Thoracic aorta (tissue), 2 donors: ENCODE measurements around the gene ZFYVE19. TPM values are rescaled to one million over a fixed set of nuclear protein-coding genes. Genes with fewer than 3 reads are reported as not detected.

ENCODE experiments used
- ATAC-seq: fragments of 150-250 bp; one replicate; pipeline ENCODE4 v1.8.0; 2017; ENCODE audit warnings: low read depth; ENCODE audit not compliant: insufficient number of reproducible peaks, low FRiP score
- DNase-seq: peaks from one replicate; pipeline ENCODE4 v3.0.0-alpha.2; 2020; ENCODE audit warnings: low spot score
- H3K27ac ChIP-seq, 2 donors: fragments of 200-600 bp; sonication (generic); 1 replicate in 1 of 2; 2 replicates in 1 of 2; pipeline ENCODE4 v1.5.1; 2016; ENCODE audit warnings: mild to moderate bottlenecking in 2 of 2, moderate library complexity in 2 of 2
- H3K27me3 ChIP-seq: fragments of 200-600 bp; sonication (generic); replicated peaks from 2 replicates; pipeline ENCODE4 v1.6.0; 2016; ENCODE audit warnings: mild to moderate bottlenecking; ENCODE audit not compliant: insufficient read depth
- H3K36me3 ChIP-seq: fragments of 200-600 bp; sonication (generic); one replicate; pipeline ENCODE4 v1.5.1; 2016
- H3K4me1 ChIP-seq, 2 donors: fragments of 200-600 bp; sonication (generic); 1 replicate in 1 of 2; 2 replicates in 1 of 2; pipeline versions ENCODE4 v1.5.1 to v1.6.0; 2016; ENCODE audit warnings: low read depth in 2 of 2, mild to moderate bottlenecking in 1 of 2; ENCODE audit not compliant: control insufficient read depth in 1 of 2
- H3K4me3 ChIP-seq: fragments of 200-600 bp; sonication (generic); 2 replicates; pipeline ENCODE4 v1.5.1; 2016; ENCODE audit warnings: mild to moderate bottlenecking
- H3K9me3 ChIP-seq: fragments of 200-600 bp; sonication (generic); 2 replicates; pipeline ENCODE4 v1.5.1; 2016
- total RNA-seq, 2 donors: library from RNA; depleted of rRNA; stranded (reverse); fragments of >200 nt; gene quantifications; one replicate each; pipeline versions ENCODE4 v1.1.0 to v1.2.3, GENCODE V29; 2016
- TF ChIP-seq, protein P1 (sequence below): fragments of 200-600 bp; sonication (generic); IDR thresholded peaks from one replicate; pipeline ENCODE4 v1.5.1; 2019; ENCODE audit warnings: antibody characterized with exemption

Gene ZFYVE19
- total RNA-seq, 2 donors from 2014 or later: 10.9 to 17.3 TPM

GRCh38 chr15:40768521-40769273 is 38.2 kb upstream of the ZFYVE19 start:
- no peak overlapping the region for H3K27ac ChIP-seq
- DNase-seq: no peak
- peaks cover 19 to 28% of the 10 kb centered on the region in 2 donors for H3K4me1 ChIP-seq
- no peak for ATAC-seq
- no peaks in the 10 kb centered on the region for H3K27me3 ChIP-seq
- TF ChIP-seq, protein P1, sequence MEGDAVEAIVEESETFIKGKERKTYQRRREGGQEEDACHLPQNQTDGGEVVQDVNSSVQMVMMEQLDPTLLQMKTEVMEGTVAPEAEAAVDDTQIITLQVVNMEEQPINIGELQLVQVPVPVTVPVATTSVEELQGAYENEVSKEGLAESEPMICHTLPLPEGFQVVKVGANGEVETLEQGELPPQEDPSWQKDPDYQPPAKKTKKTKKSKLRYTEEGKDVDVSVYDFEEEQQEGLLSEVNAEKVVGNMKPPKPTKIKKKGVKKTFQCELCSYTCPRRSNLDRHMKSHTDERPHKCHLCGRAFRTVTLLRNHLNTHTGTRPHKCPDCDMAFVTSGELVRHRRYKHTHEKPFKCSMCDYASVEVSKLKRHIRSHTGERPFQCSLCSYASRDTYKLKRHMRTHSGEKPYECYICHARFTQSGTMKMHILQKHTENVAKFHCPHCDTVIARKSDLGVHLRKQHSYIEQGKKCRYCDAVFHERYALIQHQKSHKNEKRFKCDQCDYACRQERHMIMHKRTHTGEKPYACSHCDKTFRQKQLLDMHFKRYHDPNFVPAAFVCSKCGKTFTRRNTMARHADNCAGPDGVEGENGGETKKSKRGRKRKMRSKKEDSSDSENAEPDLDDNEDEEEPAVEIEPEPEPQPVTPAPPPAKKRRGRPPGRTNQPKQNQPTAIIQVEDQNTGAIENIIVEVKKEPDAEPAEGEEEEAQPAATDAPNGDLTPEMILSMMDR: no peak
- no peaks in the 10 kb centered on the region for H3K9me3 ChIP-seq
- no peak overlapping the region for H3K4me3 ChIP-seq
- peaks cover 14% of the 10 kb centered on the region for H3K36me3 ChIP-seq

DNA sequence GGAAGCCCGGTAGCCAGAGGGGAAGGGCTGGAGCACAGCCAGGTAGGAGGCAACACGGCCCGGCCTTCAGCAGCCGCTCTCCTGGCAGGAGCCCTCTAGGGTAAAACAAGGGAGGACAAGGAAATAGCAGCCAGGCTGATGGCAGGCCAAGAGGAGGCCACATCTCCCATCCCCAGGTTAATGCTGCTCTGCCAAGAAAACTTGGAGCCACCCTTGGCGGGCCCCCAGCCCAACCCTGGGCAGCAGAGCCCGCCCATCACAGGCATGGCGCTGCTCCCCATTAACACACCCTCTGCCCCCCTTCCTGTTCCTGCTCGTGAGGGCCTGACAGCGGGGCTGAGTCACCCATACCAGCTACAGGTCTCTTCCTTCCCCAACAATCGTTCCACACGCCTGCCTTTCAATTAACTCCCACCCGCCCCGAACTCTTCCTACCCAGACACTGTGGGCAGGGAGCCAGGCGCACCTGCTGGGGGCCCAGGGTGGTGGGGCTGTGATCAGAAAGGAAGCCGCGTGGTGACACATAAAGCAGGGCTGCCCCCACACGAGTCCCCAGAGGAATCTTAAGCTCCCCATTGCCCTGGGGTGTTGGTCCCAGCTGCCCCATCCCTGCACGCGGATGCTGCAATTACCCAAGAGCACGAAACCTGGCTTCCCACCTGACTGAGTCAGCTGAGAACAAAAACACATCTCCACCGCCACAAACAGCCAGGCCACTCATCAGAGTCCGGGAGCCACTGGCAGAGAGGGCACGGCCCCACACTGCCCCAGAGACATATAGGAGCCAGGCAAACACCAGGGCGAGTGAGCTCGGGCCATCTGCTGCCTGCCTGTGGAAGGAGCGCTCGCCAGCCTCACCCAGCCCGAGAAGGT is 37.4 kb upstream of the ZFYVE19 start, which contains the start of gene C15orf62:
TSS of gene C15orf62 (plus strand) at position 707 of the 873 bp plus-strand sequence. CDS start 516 bp downstream, outside the sequence.
- H3K4me1 ChIP-seq: peaks cover 19 to 25% of the 10 kb centered on the region in 2 donors
- H3K9me3 ChIP-seq: no peaks in the 10 kb centered on the region
- TF ChIP-seq, protein P1: no peak
- H3K4me3 ChIP-seq: no peak within 1 kb of the TSS
- ATAC-seq (no peak), DNase-seq (no peak)
- H3K27ac ChIP-seq: no peak within 1 kb of the TSS
- no peaks in the 10 kb centered on the region for H3K27me3 ChIP-seq
- H3K36me3 ChIP-seq: peaks cover 22% of the 10 kb centered on the region

DNA sequence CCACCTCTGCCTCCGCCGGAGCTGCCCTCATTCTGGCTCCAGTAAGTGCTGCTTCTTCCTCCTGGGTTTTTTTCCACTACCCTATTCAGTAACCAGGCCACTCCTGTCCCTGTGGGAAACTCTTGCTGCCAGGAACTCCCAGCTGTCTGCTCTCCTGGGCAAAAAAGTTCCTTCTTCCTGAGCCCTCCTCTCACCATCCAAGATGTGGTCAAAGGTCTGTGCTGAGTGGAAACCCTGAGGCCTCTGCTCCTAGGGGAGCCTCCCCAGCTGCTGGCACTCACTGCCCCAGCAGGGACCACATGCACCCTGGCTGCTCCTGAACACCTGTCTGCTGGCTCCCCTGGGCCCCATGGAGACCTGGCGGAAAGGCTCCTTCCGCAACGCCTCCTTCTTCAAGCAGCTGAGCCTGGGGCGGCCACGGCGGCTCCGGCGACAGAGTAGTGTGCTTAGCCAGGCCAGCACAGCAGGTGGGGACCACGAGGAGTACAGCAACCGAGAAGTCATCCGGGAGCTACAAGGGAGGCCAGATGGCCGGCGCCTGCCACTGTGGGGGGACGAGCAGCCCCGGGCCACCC is 36.7 kb upstream of the ZFYVE19 start:
- Histone ChIP-seq H3K27me3 (no peaks in the 10 kb centered on the region), H3K4me3 (no peak overlapping the region), H3K27ac (no peak overlapping the region), H3K9me3 (no peaks in the 10 kb centered on the region), H3K4me1 (peaks cover 12 to 17% of the 10 kb centered on the region in 2 donors), H3K36me3 (peaks cover 30% of the 10 kb centered on the region)
- DNase-seq (no peak), ATAC-seq (no peak)
- TF ChIP-seq, protein P1: no peak

- Histone ChIP-seq H3K27me3 (no peaks in the 10 kb centered on the region), H3K4me3 (no peak overlapping the region), H3K9me3 (no peaks in the 10 kb centered on the region), H3K27ac (no peak overlapping the region), H3K36me3 (peaks cover 40% of the 10 kb centered on the region), H3K4me1 (peaks cover 2 to 7% of the 10 kb centered on the region in 2 donors)
- DNase-seq (no peak), ATAC-seq (no peak)
- TF ChIP-seq, protein P1: no peak
Observed at GRCh38 chr15:40771242-40771641, 35.6 kb upstream of the ZFYVE19 start.

DNA sequence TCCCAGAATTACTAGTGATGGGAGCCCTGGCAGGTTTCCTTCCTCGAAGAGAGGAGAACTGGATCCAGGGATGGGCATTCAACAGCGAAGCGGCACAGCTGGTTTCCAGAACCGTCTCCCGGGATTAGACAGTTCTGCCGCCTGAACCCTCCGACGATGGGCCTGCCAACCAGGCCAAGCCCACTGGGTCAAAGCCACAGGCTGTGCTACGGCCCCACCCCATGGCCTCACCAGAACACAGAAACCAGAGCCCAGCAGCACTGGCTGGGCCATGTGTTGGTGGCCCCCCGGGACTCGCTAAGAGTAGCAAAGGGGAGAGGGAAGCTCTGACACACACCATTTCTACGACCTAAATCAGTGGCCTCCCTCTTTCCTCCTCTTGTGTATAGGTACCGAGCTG is 34.9 kb upstream of the ZFYVE19 start:
- Histone ChIP-seq H3K27me3 (no peaks in the 10 kb centered on the region), H3K9me3 (no peaks in the 10 kb centered on the region), H3K36me3 (peaks cover 47% of the 10 kb centered on the region), H3K4me3 (no peak overlapping the region), H3K4me1 (no peaks in the 10 kb centered on the region), H3K27ac (no peak overlapping the region)
- DNase-seq (no peak), ATAC-seq (no peak)
- TF ChIP-seq, protein P1: no peak
